Endothelial cell of umbilical vein (primary cell): Measurements from ENCODE around the gene CHST12. TPM values are rescaled to one million over a fixed set of nuclear protein-coding genes. Genes with fewer than 3 reads are reported as not detected.

ENCODE experiments used
- BruUV-seq: library from RNA; stranded (reverse); fragments of 400-500 nt; replicated peaks from 2 replicates; lab custom pipeline; 2021; lab: Mats Ljungman, UMichigan
- CTCF ChIA-PET: fragments of 300-600, 350-600 bp; sonication (Branson Sonifier 250); formaldehyde crosslinking; loops from one replicate; lab custom pipeline; 2021; ENCODE audit warnings: antibody characterized with exemption, inconsistent platforms; lab: Charles Lee
- POLR2A ChIA-PET: fragments of 300-600, 350-600 bp; sonication (Branson Sonifier 250); formaldehyde crosslinking; loops from one replicate; lab custom pipeline; 2021; ENCODE audit warnings: antibody characterized with exemption, inconsistent platforms; lab: Charles Lee
- DNase-seq: peaks from one replicate; pipeline ENCODE4 v3.0.0-alpha.2; 2011; ENCODE audit warnings: low read depth, low spot score
- FAIRE-seq: peaks from 2 replicates; lab custom pipeline; 2011; peaks lifted over from hg19 to GRCh38; lab: Jason Lieb, UNC
- H2AFZ ChIP-seq: 2 replicates; pipeline ENCODE4 v1.6.0; 2012; ENCODE audit warnings: low read depth, low read length, control low read depth, inconsistent platforms
- H3K27ac ChIP-seq: 2 replicates; pipeline ENCODE4 v1.5.1; 2011; ENCODE audit warnings: low read depth, mild to moderate bottlenecking, control low read depth, low read length, moderate library complexity; ENCODE audit not compliant: insufficient read depth
- H3K27me3 ChIP-seq, 2 experiments: 2 replicates each; pipeline versions ENCODE4 v1.6.0 to v1.6.1; 2011; ENCODE audit warnings: low read length in 2 of 2, mixed read lengths in 1 of 2; ENCODE audit not compliant: control insufficient read depth in 2 of 2, insufficient read depth in 2 of 2
- H3K36me3 ChIP-seq, 2 experiments: 2 replicates in 1 of 2; 3 replicates in 1 of 2; pipeline ENCODE4 v1.5.1; 2011; ENCODE audit warnings: low read length in 2 of 2, mild to moderate bottlenecking in 1 of 2, moderate library complexity in 1 of 2; ENCODE audit not compliant: control insufficient read depth in 2 of 2, insufficient read depth in 2 of 2; ENCODE audit errors: extremely low read depth in 1 of 2
- H3K4me1 ChIP-seq: 3 replicates; pipeline ENCODE4 v1.5.1; 2011; ENCODE audit warnings: mild to moderate bottlenecking, low read length; ENCODE audit not compliant: control insufficient read depth, insufficient read depth; ENCODE audit errors: extremely low read depth
- H3K4me2 ChIP-seq: 2 replicates; pipeline ENCODE4 v1.6.1; 2011; ENCODE audit warnings: low read length, control low read depth, mixed read lengths; ENCODE audit not compliant: insufficient read depth
- H3K4me3 ChIP-seq, 3 experiments: fragments of 200-600 bp in 1 of 3; sonication (generic), shearing (Covaris generic) in 1 of 3; replicated peaks in 1 of 3; 2 replicates each; pipeline ENCODE4 v1.5.1; 2011 to 2016; ENCODE audit warnings: control low read depth in 3 of 3, low read length in 3 of 3, mild to moderate bottlenecking in 2 of 3, inconsistent platforms in 1 of 3, low read depth in 1 of 3, moderate library complexity in 1 of 3; ENCODE audit not compliant: insufficient read depth in 1 of 3
- H3K79me2 ChIP-seq: 2 replicates; pipeline ENCODE4 v1.6.0; 2012; ENCODE audit warnings: low read length, inconsistent platforms; ENCODE audit not compliant: control insufficient read depth, insufficient read depth
- H3K9ac ChIP-seq: replicated peaks from 2 replicates; pipeline ENCODE3; 2011; ENCODE audit warnings: low read length, control low read depth; ENCODE audit not compliant: insufficient read depth; ENCODE audit errors: extremely low read depth
- H3K9me1 ChIP-seq: replicated peaks from 3 replicates; pipeline ENCODE4 v1.6.0; 2011; ENCODE audit warnings: mild to moderate bottlenecking, low read length; ENCODE audit not compliant: control insufficient read depth, insufficient read depth; ENCODE audit errors: extremely low read depth
- H3K9me3 ChIP-seq: replicated peaks from 2 replicates; pipeline ENCODE4 v1.5.1; 2012; ENCODE audit warnings: low read length, inconsistent platforms; ENCODE audit not compliant: control insufficient read depth, insufficient read depth
- H4K20me1 ChIP-seq: replicated peaks from 2 replicates; pipeline ENCODE3; 2011; ENCODE audit warnings: mild to moderate bottlenecking, low read length; ENCODE audit not compliant: control insufficient read depth, insufficient read depth; ENCODE audit errors: extremely low read depth
- EZH2 ChIP-seq: IDR thresholded peaks from 2 replicates; pipeline ENCODE4 v1.6.1; 2012; ENCODE audit warnings: borderline replicate concordance, low read depth, mild to moderate bottlenecking, moderate library complexity, low read length, inconsistent platforms; ENCODE audit not compliant: severe bottlenecking
- FOS ChIP-seq: IDR thresholded peaks from 2 replicates; pipeline ENCODE4 v1.6.1; 2011; ENCODE audit warnings: mild to moderate bottlenecking, low read length, moderate library complexity, borderline replicate concordance; ENCODE audit not compliant: insufficient read depth
- GATA2 ChIP-seq: IDR thresholded peaks from 2 replicates; pipeline ENCODE4 v1.7.0; 2011; ENCODE audit warnings: low read depth, mild to moderate bottlenecking, moderate library complexity, mixed read lengths, low read length; ENCODE audit not compliant: insufficient read length, insufficient read depth
- JUN ChIP-seq: IDR thresholded peaks from 2 replicates; pipeline ENCODE4 v1.6.1; 2011; ENCODE audit warnings: borderline replicate concordance, low read depth; ENCODE audit not compliant: insufficient read length, insufficient read depth
- MYC ChIP-seq: IDR thresholded peaks from one replicate; pipeline ENCODE4 v1.6.1; 2011; ENCODE audit warnings: mild to moderate bottlenecking, low read depth, low read length
- POLR2A ChIP-seq: IDR thresholded peaks from 2 replicates; pipeline ENCODE4 v1.6.1; 2012; ENCODE audit warnings: low read depth, mild to moderate bottlenecking, control low read depth, low read length
- POLR2AphosphoS5 ChIP-seq: IDR thresholded peaks from 2 replicates; pipeline ENCODE4 v1.6.1; 2012; ENCODE audit warnings: low read depth, mild to moderate bottlenecking, control low read depth, low read length, moderate library complexity; ENCODE audit not compliant: insufficient read depth
- dilution Hi-C: fragments of 300-500 bp; cut with MboI; formaldehyde crosslinking; loops from one replicate; pipeline ENCODE4 v1.15.0; 2019; ENCODE audit warnings: low sequenced_read_pairs; ENCODE audit not compliant: extremely low pct_ligation_motif_present
- intact Hi-C: fragments of 100-400 bp; cut with micrococcal nuclease; formaldehyde crosslinking; loops from one replicate; pipeline ENCODE4 v1.10.0; 2022
- polyA plus RNA-seq, 4 experiments: library from polyadenylated mRNA; depleted of rRNA in 3 of 4; stranded (reverse) in 3 of 4; unstranded in 1 of 4; fragments of >200 nt; gene quantifications; 2 replicates each; pipeline versions ENCODE4 v1.2.1 to v1.2.3, GENCODE V29; 2011 to 2012; ENCODE audit warnings: missing spikeins in 1 of 4
- total RNA-seq: library from RNA; stranded (reverse); gene quantifications from 2 replicates; pipeline ENCODE4 v1.2.3, GENCODE V29; 2021
- TF ChIP-seq, protein P1 (sequence below): IDR thresholded peaks from 2 replicates; pipeline ENCODE4 v1.6.1; 2011; ENCODE audit not compliant: insufficient read depth, insufficient read length
- TF ChIP-seq, protein P2 (sequence below), 2 donors: IDR thresholded peaks; 1 replicate in 1 of 2; 2 replicates in 1 of 2; pipeline ENCODE4 v1.5.1; 2011; ENCODE audit warnings: low read length in 2 of 2, mild to moderate bottlenecking in 2 of 2, moderate library complexity in 2 of 2, control low read depth in 1 of 2, inconsistent platforms in 1 of 2, low read depth in 1 of 2; ENCODE audit not compliant: insufficient read depth in 1 of 2; ENCODE audit errors: extremely low read depth in 1 of 2

CHST12 gene
- total and polyA plus RNA-seq, 2 donors (not counting 3 experiments of a cell fraction or from before 2014, with no cell fraction given) = 30.2 to 52.6 TPM

DNA sequence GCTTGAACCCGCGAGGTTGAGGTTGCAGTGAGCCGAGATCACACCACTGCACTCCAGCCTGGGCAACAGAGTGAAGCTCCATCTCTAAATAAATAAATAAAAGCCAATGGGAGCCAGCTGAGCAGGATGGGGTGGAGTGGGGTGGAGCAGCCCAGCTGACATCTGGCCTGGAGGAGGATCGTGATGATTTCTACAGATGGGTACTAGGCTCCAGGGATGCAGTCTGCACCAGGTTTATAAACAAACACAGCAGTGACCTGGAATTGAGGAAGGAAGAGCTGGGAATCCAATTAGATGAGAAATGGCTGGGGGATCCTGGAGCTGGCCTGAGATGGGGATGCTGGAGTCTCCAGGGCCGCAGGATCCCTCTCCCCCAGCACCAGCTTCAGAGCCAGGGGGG, 80.1 kb downstream of the CHST12 start:
- intact Hi-C loops = no loop called here
- TF ChIP-seq POLR2A (no peak), FOS (no peak), JUN (no peak), GATA2 (no peak), POLR2AphosphoS5 (no peak), EZH2 (no peak), MYC (no peak)
- TF ChIP-seq, protein P1, sequence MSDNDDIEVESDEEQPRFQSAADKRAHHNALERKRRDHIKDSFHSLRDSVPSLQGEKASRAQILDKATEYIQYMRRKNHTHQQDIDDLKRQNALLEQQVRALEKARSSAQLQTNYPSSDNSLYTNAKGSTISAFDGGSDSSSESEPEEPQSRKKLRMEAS = no peak
- TF ChIP-seq, protein P2, sequence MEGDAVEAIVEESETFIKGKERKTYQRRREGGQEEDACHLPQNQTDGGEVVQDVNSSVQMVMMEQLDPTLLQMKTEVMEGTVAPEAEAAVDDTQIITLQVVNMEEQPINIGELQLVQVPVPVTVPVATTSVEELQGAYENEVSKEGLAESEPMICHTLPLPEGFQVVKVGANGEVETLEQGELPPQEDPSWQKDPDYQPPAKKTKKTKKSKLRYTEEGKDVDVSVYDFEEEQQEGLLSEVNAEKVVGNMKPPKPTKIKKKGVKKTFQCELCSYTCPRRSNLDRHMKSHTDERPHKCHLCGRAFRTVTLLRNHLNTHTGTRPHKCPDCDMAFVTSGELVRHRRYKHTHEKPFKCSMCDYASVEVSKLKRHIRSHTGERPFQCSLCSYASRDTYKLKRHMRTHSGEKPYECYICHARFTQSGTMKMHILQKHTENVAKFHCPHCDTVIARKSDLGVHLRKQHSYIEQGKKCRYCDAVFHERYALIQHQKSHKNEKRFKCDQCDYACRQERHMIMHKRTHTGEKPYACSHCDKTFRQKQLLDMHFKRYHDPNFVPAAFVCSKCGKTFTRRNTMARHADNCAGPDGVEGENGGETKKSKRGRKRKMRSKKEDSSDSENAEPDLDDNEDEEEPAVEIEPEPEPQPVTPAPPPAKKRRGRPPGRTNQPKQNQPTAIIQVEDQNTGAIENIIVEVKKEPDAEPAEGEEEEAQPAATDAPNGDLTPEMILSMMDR (IDR thresholded peaks at IDR 0.05; ENCODE audit: extremely low read depth in 1 of 2, insufficient read depth in 1 of 2, low read depth in 1 of 2, low read length in 2 of 2) = no peak
- DNase-seq (no peak), FAIRE-seq (no peak)
- ChIA-PET CTCF (interaction anchor here (0.9 to 1.7 kb wide), 3 partner anchors 12 to 32 kb away, joined by 3 to 9 read pairs (median 4); no protein-coding TSS in a partner anchor), POLR2A (no interaction called here)
- Histone ChIP-seq H3K4me1 (no peaks in the 10 kb centered on the region), H2AFZ (no peak overlapping the region), H3K9me3 (no peaks in the 10 kb centered on the region), H3K4me2 (no peak overlapping the region), H3K27ac (no peak overlapping the region), H3K9ac (no peak overlapping the region), H3K4me3 (no peak overlapping the region), H3K79me2 (no peaks in the 10 kb centered on the region), H4K20me1 (no peaks in the 10 kb centered on the region), H3K27me3 (peaks cover 0 to 4% of the 10 kb centered on the region in 2 experiments), H3K36me3 (no peaks in the 10 kb centered on the region), H3K9me1 (no peaks in the 10 kb centered on the region)
- dilution Hi-C loops = no loop called here
- no TSS peak for BruUV-seq
